AG09319 (cell line): ENCODE measurements around the gene CCNY.

Experiments used
- DNase-seq: peaks from one replicate; pipeline ENCODE4 v3.0.0-alpha.2; 2010; ENCODE audit warnings: low read depth; ENCODE audit errors: extremely low read depth
- CTCF ChIP-seq: IDR thresholded peaks from 2 replicates; pipeline ENCODE4 v1.5.1; 2011; ENCODE audit warnings: low read depth, mild to moderate bottlenecking, inconsistent platforms, low read length, moderate library complexity

CCNY gene

GRCh38 chr10:35422228-35422627 is 85.9 kb downstream of the CCNY start:
- no peak for DNase-seq
- no peak for TF ChIP-seq CTCF

- no peak for DNase-seq
- no peak for TF ChIP-seq CTCF
These were observed 87.4 kb downstream of the CCNY start for GRCh38 chr10:35423505-35424306.

- no peak for TF ChIP-seq CTCF
These were observed 88.5 kb downstream of the CCNY start for GRCh38 chr10:35424680-35425285.

GRCh38 chr10:35425595-35425994 is 89.3 kb downstream of the CCNY start:
- DNase-seq = no peak
- TF ChIP-seq CTCF = no peak

More at GRCh38 chr10:35424680-35425285, 88.5 kb downstream of the CCNY start:
- no peak for DNase-seq

GRCh38 chr10:35426657-35427056 is 90.3 kb downstream of the CCNY start:
- DNase-seq = no peak

GRCh38 chr10:35427543-35427942 is 91.2 kb downstream of the CCNY start:
- no peak for DNase-seq
- no peak for TF ChIP-seq CTCF

More at GRCh38 chr10:35426657-35427056, 90.3 kb downstream of the CCNY start:
- no peak for TF ChIP-seq CTCF

- TF ChIP-seq CTCF = no peak
- no peak for DNase-seq
These were observed 92.2 kb downstream of the CCNY start for GRCh38 chr10:35428521-35428920.
